Medulla oblongata (tissue), 1 donor: ENCODE results near the gene ZCRB1.
A peak's percentile ranks its signal among the peaks of the same experiment; 100 is the strongest.
"Not testable (repeated sequence)": the region's sequence is repeated elsewhere in the genome, so short reads cannot be mapped to it uniquely, and the experiment has no call there.

ENCODE experiments used
- DNase-seq: peaks from one replicate; pipeline ENCODE4 v3.0.0-alpha.2; 2015; ENCODE audit errors: extremely low spot score

Gene ZCRB1

GRCh38 chr12:42325653-42326474, at the start of gene ZCRB1, which contains the start of gene PPHLN1:
Gene ZCRB1 (minus strand): TSS chr12:42326094. CDS start chr12:42324102, 1,992 bp downstream.
Gene PPHLN1 (plus strand): TSS chr12:42326167. CDS start chr12:42335903, 9,736 bp downstream.
- peak; percentile 80 for DNase-seq

- DNase-seq = no peak
These were observed 47.8 kb upstream of the ZCRB1 start for GRCh38 chr12:42373669-42374068.

- peak; percentile 79 for DNase-seq
These were observed 46.4 kb upstream of the ZCRB1 start for GRCh38 chr12:42372154-42372791.

GRCh38 chr12:42370013-42370412, 44.1 kb upstream of the ZCRB1 start:
- no peak for DNase-seq

DNA sequence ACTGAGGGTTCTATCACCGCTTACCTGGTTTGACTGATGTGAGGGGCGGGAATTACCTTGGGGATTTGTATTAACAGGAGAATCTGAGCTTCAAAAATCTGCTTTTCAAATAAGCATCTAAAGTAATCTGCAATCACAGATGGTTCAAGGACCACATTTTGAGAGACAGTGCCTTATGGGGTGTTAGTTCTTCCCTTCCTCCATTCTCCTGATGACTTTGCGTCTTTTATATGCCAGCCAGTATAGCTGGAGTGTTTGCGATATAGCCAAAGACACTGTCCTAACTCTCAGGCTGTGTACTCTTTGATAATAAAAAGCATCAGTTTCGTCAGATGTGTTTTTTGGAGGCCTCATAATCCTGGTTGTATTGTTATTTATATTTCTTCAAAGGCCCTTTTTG, 39.6 kb upstream of the ZCRB1 start:
- no peak for DNase-seq

- DNase-seq = no peak
These were observed 38.8 kb upstream of the ZCRB1 start for GRCh38 chr12:42364692-42365091.

DNA sequence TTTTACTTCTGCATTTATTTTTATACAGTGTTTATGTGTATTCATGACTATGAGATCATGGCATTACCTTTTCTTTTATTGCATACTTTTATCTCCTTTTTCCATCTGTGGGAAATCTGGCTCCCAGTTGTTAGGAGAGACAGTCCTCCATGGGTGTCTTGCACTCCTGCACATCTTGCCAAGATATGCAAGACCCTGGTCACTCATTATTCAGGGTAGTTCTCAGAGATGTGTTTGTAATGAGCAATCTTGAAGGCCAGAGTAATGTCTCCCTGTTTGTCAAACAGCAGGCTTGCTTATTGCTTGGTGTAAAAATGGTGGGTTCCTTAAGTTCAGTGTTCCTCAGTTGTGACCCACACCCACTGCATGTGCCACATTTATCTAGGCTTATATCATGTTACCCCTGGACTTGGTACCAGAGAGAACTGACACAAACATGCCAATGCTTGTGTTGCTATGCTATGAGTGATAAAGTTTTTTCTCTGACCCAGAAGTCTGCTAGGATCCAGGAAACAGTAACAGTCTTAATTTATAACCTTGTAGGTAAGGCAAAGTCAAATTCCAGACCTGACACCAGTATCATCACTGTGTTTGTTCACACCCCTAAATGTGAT, 36.9 kb upstream of the ZCRB1 start:
- DNase-seq = no peak

DNA sequence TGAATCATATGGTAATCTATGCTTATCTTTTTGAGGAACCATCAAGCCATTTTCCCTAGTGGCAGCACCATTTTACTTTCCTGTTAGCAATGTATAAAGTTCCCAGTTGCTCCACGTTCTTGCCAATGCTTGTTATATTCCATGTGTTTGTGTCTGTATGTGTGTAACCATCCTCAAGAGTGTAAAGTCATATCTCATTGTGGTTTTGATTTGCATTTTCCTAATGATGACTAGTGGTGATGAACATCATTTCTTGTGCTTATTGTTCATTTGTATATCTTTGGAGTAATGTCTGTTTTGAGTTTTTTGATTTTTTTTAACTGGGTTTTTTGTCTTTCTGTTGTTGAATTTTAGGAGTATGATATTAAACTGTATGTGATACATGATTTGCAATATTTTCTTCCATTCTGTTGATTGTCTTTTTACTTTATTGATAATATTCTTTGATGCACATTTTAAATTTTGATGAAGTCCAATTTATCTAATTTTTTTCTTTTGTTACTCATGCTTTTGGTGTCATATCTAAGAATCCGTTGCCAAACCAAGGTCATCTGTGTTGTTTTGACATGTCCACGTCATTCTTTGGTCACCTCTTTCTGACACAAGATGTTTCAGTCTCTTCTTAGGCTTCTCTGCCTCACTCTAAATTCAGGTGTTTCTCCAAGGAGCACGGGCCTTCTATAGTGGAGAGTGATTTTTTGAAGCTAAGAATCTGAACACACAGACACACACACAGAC, 36.2 kb upstream of the ZCRB1 start:
- DNase-seq = no peak

GRCh38 chr12:42360747-42361403, 35.0 kb upstream of the ZCRB1 start:
- DNase-seq = no peak

- DNase-seq = no peak
These were observed 30.4 kb upstream of the ZCRB1 start for GRCh38 chr12:42356344-42356743.

GRCh38 chr12:42350021-42350407, 24.1 kb upstream of the ZCRB1 start:
- DNase-seq = not testable (repeated sequence)

DNA sequence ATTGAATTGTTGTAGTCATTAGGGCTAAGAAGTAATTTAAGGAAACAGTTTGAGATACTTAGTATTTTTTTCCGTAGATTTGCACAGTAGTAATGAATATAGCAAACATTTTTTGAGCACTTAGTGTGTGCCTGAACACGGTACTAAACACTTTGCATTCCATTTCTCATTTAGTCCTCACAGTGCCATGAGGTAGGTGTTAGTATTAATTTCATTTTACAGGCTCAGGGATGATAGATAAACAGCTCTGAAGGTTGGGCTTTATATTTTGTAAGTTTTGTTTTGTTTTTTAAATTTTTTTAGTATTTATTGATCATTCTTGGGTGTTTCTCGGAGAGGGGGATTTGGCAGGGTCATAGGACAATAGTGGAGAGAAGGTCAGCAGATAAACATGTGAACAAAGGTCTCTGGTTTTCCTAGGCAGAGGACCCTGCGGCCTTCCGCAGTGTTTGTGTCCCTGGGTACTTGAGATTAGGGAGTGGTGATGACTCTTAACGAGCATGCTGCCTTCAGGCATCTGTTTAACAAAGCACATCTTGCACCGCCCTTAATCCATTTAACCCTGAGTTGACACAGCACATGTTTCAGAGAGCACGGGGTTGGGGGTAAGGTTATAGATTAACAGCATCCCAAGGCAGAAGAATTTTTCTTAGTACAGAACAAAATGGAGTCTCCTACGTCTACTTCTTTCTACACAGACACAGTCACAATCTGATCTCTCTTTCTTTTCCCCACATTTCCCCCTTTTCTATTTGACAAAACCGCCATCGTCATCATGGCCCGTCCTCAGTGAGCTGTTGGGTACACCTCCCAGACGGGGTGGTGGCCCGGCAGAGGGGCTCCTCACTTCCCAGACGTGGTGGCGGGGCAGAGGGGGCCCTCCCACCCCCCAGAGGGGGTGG, 23.5 kb upstream of the ZCRB1 start:
- not testable (repeated sequence) for DNase-seq

- no peak for DNase-seq
These were observed 20.6 kb upstream of the ZCRB1 start for GRCh38 chr12:42346403-42347002.

- no peak for DNase-seq
These were observed 17.8 kb upstream of the ZCRB1 start for GRCh38 chr12:42343721-42344120.

DNA sequence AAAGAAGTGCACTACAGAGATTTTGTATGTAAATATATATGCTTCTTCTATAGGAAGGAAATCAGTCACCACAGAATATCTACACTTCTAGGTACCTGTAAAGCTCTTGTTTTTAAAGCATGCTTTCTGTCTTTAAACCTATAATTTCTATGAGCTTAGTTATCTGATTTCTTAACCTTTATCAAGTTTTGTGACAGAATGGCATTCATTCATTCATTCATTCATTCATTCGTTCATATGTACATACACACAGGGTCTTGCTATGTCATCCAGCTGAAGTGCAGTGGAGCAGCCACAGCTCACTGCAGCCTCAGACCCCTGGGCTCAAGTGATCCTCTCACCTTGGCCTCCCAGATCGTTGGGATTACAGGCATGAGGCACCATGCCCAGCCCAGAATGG, 16.1 kb upstream of the ZCRB1 start:
- no peak for DNase-seq

DNA sequence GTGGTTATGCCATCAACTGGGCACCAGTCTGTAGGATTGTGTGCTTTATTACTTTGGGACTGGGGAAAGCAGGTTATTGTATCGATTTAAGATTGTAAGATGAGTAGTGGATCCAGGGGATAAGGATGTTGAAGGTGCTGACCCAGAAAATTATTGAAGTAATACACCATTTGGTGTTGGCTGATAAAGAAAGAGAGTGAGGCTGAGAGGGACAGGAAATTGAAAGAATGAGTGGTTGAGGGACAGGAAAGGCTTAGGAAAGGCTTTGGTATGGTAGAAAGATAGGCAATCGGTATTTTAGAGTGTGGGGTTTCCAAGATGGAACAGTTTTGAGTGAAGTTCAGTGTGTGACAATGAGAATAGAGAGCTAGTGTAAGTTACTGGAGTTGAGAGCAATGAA, 12.4 kb upstream of the ZCRB1 start:
- no peak for DNase-seq

DNA sequence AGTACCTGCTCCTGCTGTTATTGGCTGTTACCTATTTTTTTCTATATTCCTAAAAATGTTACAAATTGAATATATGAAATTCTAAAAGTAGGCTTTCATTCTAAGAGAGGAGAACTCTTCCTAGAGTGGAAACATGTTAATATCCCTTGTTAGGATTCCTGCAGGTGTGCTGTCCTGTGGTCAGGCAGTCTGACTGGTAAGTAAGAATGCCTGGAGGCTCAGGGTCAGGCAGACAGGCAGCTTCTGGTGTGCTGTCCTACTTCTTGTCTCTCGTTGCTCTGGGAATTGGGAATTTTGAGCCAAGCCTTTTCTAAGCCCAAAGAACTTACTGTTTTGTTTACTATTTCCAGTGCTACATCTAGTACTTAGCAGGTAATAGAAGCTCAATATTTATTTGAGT, 10.4 kb upstream of the ZCRB1 start:
- DNase-seq = no peak

DNA sequence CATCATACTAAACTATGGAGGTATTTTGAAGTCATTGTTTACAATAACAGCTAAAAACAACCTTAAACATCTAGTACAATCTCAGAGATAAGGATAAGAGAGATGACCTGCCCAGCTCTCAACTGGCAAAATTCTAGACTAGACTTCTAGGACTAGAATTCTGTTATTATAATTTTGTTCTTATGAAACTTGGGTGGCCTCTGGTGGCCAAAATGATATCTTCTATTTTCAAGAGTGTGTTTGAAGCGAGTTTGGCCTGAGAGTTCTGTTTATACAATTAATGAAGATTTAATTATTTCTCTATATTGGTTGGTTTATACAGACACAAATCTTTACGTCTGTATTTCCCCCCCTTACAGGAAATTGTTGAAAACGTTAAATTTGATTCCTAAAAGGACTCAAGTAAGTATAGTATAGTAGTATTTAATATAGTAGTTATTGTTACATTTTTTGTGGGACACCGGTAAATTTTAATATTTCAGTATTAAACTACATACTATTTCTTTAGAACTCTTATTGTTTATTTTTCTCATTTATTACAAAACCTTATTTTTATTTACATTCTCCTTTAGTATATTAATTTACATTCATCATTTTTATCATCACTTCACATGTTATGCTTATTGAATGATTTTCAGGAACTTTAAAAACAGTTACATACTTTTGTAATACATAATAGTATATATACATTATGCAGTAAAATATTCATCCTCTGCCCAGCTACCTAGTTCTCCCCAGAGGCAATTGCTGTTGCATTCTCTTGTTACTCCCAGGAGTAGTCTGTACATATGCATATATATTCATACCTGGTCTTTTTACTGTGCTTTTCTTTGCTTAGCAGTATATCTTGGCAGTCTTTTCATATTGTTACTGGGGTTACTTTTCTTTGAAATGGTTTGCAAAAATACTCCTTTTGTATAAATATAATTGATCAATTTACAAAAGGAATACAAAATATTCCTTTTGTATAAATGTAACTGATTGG, 6.7 kb upstream of the ZCRB1 start:
- peak; percentile 67 for DNase-seq

DNA sequence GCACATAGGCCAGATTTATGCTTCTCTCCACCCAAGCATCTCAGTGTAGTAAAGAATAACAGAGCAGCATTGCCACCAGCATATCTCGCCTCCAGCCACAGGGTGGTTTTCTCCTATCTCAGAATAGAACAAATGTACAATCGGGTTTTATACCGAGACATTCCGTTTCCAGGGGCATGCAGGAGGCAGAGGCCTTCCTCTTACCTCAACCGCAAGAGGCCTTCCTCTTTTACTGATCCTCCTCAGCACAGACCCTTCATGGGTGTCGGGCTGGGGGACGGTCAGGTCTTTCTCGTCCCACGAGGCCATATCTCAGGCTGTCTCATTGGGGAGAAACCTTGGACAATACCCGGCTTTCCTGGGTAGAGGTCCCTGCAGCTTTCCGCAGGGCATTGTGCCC, 4.2 kb upstream of the ZCRB1 start:
- DNase-seq = not testable (repeated sequence)
